HG03432 (cell line): Measurements from ENCODE around the gene NUP107.
A peak's percentile ranks its signal among the peaks of the same experiment; 100 is the strongest.

Experiments
- ATAC-seq: cut with Tn5 transposase; IDR thresholded peaks from one replicate; pipeline ENCODE4 v1.9.1; 2021; ENCODE audit warnings: mild to moderate bottlenecking, moderate library complexity; ENCODE audit not compliant: unreplicated experiment

NUP107 gene

GRCh38 chr12:68733661-68734071, 46.9 kb downstream of the NUP107 start:
- ATAC-seq, result no peak

- no peak for ATAC-seq
These were observed 53.1 kb downstream of the NUP107 start for GRCh38 chr12:68739891-68740290.

DNA sequence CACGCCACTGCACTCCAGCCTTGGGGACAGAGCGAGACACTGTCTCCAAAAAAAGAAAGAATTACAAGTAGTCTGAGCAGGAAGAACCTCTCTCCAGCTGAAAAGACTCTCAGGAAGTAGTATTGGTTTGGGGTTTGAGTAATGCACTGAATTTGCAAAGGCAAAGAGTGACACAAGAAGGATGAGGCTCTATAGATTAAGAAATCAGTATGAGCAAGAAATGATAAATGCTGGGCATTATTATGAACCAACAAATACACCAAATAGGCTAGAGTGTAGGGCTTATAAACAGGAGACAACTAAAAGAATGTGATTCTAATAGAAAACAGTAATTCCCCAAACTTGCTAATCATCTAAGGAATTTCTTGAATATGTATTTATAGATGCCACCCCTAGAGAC, 56.6 kb downstream of the NUP107 start:
- no peak for ATAC-seq

DNA sequence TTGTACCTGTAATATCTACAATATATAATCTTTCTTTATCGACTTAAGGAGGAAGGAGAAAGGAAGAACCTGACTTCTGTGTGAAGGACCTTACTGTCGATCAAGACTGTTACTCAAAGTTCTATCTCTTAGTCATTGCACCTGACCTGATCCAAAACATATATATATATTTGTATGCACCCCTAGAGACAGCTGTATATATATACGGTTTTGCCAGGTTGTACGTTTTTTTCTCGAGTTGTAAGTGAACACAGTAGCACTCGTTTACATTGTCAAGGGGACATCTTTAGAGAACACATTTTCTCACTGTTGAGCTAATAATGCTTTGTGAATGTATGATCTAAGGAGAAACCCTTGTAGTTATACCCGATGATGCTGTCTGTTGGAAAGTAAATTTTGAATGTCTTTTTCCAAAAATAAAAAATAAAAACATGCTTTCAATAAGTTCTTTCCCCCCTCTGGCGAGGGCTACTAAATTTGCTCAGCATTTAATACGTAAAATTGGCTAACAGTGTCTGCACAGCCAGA, 58.7 kb downstream of the NUP107 start:
- ATAC-seq, result peak; percentile 3

- peak; percentile 99 for ATAC-seq
These were observed 59.3 kb downstream of the NUP107 start, which contains the start of gene SLC35E3 for GRCh38 chr12:68745904-68746571. Gene SLC35E3 (plus strand): TSS chr12:68746176. CDS start chr12:68746378, 202 bp downstream.

- peak; percentile 36 for ATAC-seq
These were observed 59.9 kb downstream of the NUP107 start for GRCh38 chr12:68746572-68747180.

GRCh38 chr12:68749443-68749842, 62.7 kb downstream of the NUP107 start:
- no peak for ATAC-seq

DNA sequence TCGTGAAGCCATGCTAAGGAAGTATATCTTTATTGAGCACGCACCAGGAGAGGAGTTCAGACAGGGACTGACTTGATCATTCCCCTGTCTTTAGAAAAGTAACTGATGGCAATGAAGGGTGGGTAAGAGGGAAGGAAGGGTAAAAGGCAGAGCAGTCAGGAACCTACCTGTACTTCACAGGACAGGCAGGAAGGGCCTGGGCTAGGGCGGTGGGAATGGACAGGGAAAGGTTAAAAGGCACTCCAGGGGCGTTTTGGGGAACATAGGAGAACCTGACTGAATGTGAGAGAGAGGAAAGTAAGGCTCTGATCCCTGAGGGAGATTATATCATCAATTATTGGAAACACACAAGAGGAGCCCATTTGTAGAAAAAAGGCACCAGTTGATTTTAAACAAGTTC, 63.1 kb downstream of the NUP107 start:
- no peak for ATAC-seq

DNA sequence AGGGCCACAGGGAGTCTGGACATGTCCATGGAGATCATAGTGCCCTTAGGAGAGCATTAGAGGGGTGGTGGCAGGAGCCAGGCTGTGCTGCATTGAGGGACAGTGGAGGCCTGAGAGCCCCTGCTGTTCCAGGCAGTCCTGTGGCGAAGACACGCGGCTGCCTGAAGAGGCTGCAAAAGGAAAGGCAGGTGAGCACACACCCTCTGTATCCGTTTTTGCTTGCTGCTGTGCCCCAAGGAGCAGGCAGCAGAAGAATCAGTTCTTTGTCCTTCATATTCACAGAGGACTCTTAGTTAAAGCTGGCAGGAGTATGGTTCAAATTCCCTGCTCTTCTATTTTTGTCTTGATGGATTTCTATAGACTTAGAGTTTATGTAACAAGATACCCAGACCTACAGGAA, 63.7 kb downstream of the NUP107 start:
- no peak for ATAC-seq

GRCh38 chr12:68755536-68756243, 68.9 kb downstream of the NUP107 start:
- no peak for ATAC-seq

GRCh38 chr12:68759852-68760251, 73.1 kb downstream of the NUP107 start:
- ATAC-seq, result no peak

DNA sequence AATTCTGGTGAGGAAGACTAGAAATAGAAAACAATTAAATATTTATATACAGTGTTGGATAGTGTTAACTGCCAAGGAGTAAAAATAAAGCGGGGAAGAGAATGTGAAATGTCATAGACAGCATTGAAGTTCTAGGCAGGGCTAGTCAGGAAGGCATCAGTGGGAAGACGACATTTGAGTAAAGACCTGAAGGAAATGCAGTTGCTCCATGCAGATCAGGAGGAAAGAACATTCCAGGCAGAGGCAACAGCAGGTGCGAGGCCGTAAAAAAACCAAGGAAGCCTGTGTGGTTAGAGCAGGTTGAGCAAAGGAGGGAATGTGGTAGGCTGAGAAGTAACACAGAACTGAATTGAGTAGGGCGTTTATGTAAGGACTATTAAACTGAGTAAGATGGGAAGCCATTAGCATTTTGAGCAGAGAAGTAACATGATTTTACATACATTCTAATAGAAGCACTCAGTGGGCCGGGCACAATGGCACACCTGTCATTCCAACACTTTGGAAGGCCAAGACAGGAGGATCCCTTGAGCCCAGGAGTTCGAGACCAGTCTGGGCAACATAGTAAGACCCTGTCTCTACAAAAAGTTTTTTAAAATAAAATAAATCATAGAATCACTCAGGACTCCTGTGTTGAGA, 74.1 kb downstream of the NUP107 start:
- ATAC-seq, result no peak

- ATAC-seq, result no peak
These were observed 74.6 kb downstream of the NUP107 start for GRCh38 chr12:68761442-68761812.

DNA sequence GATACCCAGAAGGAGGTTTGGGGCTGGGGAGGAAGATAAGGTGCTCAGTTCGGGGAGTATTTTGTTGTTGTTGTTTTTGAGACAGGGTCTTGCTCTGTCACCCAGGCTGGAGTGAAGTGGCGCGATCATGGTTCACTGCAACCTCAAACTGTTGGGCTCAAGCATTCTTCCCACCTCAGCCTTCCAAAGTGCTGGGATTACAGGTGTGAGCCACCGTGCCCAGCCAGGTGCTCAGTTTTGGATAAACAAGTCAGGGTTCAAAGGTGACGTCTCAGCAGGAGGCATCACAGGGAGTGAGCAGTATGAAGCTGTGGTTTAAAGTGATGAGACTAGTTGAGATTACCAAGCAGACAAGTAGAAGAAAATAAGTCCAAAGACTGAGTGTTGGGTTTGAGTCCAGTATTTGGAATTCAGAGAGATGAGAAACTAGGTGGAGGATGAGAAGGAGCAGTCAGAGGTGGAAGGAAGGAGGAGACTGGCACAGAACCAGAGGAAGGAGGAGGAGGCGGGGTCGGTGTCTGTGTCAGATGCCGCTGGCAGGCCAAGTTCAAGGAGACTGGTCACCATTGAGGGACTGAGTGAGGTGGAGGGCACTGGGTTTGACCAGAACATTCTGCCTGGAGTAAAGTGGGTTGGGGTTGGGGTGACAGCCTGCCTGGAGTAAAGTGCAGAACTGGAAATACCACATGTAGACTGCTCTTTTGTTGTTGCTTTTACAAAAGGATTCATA, 75.3 kb downstream of the NUP107 start:
- ATAC-seq, result no peak

- ATAC-seq, result no peak
These were observed 75.9 kb downstream of the NUP107 start for GRCh38 chr12:68762691-68763090.

- no peak for ATAC-seq
These were observed 78.9 kb downstream of the NUP107 start for GRCh38 chr12:68765696-68766095.

GRCh38 chr12:68766646-68767045, 79.9 kb downstream of the NUP107 start:
- ATAC-seq, result no peak

DNA sequence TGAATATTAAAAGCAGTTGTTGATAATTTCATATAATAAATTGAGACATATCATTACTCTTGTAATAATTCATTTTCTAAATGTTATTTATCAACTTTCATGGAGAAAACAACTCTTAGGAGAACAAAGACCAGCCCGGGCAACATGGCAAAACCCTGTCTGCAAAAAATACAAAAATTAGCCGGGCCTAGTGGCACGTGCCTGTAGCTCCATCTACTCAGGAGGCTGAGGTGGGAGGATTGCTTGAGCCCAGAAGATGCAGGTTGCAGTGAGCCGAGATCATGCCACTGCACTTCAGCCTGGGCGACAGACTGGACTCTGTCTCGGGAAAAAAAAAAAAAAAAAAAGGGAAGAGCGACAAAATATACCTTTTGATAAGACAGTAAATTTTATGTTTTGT, 80.4 kb downstream of the NUP107 start:
- ATAC-seq, result no peak

GRCh38 chr12:68768431-68768939, 81.7 kb downstream of the NUP107 start:
- ATAC-seq, result no peak

GRCh38 chr12:68769941-68770340, 83.2 kb downstream of the NUP107 start:
- ATAC-seq, result no peak
